Right cardiac atrium (tissue), 5 donors: ENCODE results near the gene OR1A2. TPM values are rescaled to one million over a fixed set of nuclear protein-coding genes. Genes with fewer than 3 reads are reported as not detected.
"Not testable (repeated sequence)": the region's sequence is repeated elsewhere in the genome, so short reads cannot be mapped to it uniquely, and the experiment has no call there.

ENCODE experiments used
- ATAC-seq, 2 donors: fragments of 200-7000 bp; cut with Tn5 transposase; one replicate each; pipeline versions ENCODE4 v1.8.0 to v1.9.1; 2020; ENCODE audit warnings: moderate library complexity in 2 of 2, mild to moderate bottlenecking in 1 of 2
- DNase-seq, 3 donors: peaks; one replicate each; pipeline ENCODE4 v3.0.0-alpha.2; 2020
- H3K27ac ChIP-seq: one replicate; pipeline ENCODE4 v1.5.1; 2013; ENCODE audit warnings: mild to moderate bottlenecking, low read length, control low read depth, moderate library complexity
- H3K27me3 ChIP-seq: one replicate; pipeline ENCODE4 v1.6.1; 2013; ENCODE audit not compliant: control insufficient read depth, insufficient read depth
- H3K4me1 ChIP-seq: one replicate; pipeline ENCODE4 v1.6.1; 2013; ENCODE audit warnings: low read length; ENCODE audit not compliant: control insufficient read depth, insufficient read depth
- H3K4me3 ChIP-seq: one replicate; pipeline ENCODE4 v1.5.1; 2013; ENCODE audit warnings: low read length, control low read depth
- H3K9me3 ChIP-seq: one replicate; pipeline ENCODE4 v1.6.1; 2013; ENCODE audit warnings: low read length; ENCODE audit not compliant: control insufficient read depth
- WGBS: extraction: QIAGEN DNeasy Blood & Tissue Kit; methylation state at CpG from one replicate; pipeline ENCODE4 v1.1.7; 2013; 5-methylcytosine and 5-hydroxymethylcytosine counted together
- intact Hi-C, 4 donors: fragments of 100-400 bp; cut with DNase I; formaldehyde crosslinking; loops; one replicate each; pipeline versions ENCODE4 v1.11.0 to v1.14.0; 2022 to 2023
- polyA plus RNA-seq: library from polyadenylated mRNA; stranded (reverse); fragments of 200-250 nt; gene quantifications from one replicate; pipeline ENCODE4 v1.2.3, GENCODE V29; 2013
- total RNA-seq, 4 donors: library from RNA; stranded (reverse); fragmentation: NEBNext Ultra II Directional; extraction: Animal tissue kit (Norgen Biotek cat#: 25700); gene quantifications; one replicate each; pipeline ENCODE4 v1.2.1, GENCODE V29; 2021
- donor health status: healthy with polysubstance abuse.
- donor health status: DM: no; HTN: yes; CAD: no.
- donor health status: DM: no; HTN: no; CAD: no.
- donor health status: DM: no; HTN: yes; CAD: no; lungs with severe emphysema.
- donor health status: DM: yes; HTN: yes; CAD: no.

Gene OR1A2
- total and polyA plus RNA-seq, 5 donors, result not detected

DNA sequence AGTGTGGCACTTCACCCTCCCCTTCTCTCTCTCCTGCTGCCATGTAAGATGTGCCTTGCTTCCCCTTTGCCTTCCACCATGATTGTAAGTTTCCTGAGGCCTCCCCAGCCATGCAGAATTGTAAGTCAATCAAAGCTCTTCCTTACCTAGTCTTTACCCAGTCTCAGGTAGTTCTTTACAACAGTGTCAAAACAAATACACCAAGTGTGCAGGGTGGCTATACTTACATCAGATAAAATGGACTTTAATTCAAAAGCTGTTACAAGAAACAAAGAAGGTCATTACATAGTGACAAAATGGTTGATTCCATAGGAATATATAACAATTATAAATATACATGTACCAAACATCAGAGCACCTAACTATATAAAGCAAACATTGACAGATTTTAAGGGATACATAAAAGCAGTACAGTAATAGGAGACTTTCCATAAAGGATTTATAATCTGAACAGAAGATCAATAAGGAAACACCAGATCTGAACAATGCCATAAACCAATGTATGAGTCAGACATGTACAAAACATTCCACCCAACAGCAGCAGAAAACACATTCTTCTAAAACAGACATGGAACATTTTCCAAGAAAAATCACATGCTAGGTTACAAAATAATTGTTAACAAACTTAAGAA, 27.5 kb downstream of the OR1A2 start:
- H3K4me1 ChIP-seq, DNase-seq, ATAC-seq, H3K4me3 ChIP-seq, H3K27me3 ChIP-seq, H3K27ac ChIP-seq, intact Hi-C loops, H3K9me3 ChIP-seq: not testable (repeated sequence)

DNA sequence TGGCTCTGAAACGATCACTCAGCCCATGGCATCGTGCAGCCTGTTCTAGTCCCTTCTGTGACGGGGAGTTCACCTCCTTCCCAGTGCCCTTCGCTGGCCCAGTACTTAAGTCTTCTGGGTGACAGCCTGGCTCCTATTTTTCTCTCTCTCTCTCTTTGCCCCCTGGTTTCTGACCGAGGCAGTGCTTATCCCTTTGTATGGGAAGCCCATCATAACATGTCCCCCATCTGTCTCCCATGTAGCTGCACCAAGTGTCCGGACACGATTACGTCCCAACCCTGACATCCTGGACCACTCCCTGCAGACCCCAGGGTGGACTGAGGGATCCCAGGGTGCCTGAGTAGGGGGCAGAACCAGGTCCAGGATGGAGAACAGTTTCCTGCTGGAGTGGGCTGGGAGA, 35.0 kb downstream of the OR1A2 start:
- H3K27me3 ChIP-seq, H3K4me3 ChIP-seq, H3K27ac ChIP-seq, H3K4me1 ChIP-seq, H3K9me3 ChIP-seq, ATAC-seq, intact Hi-C loops, DNase-seq: not testable (repeated sequence)
- 88% methylated on average over 8 of the region's 8 CpGs for WGBS

DNA sequence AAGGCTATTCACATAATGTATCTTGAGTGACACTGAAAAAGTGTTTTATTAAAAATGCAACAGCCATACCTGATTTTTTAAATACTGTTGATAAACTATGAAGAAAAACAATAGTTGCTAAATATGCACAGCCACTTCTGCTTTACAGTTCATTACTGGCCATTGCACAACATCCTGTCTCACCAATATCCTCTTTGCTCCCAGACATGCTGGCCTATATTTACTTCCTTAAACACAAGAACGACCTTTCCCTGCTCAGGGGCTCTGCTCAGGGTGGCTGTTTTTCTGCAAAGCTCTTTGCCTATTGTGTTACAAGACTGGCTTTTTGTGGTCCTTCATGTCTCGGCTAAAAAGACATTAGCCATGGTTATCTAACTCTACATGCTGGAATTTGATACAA, 41.4 kb downstream of the OR1A2 start:
- peak; percentile 44 to 66 for ATAC-seq

DNA sequence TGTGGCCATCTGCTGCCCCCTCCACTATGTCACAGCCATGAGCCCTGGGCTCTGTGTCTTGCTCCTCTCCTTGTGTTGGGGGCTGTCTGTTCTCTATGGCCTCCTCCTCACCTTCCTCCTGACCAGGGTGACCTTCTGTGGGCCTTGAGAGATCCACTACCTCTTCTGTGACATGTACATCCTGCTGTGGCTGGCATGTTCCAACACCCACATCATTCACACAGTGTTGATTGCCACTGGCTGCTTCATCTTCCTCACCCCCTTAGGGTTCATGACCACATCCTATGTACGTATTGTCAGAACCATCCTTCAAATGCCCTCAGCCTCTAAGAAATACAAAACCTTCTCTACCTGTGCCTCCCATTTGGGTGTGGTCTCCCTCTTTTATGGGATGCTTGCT, 43.7 kb downstream of the OR1A2 start:
- ATAC-seq, H3K27me3 ChIP-seq, intact Hi-C loops, DNase-seq, H3K27ac ChIP-seq, H3K9me3 ChIP-seq, H3K4me1 ChIP-seq, H3K4me3 ChIP-seq: not testable (repeated sequence)
- WGBS, result 86% methylated on average over 1 of the region's 1 CpG

More for the DNA sequence above, 41.4 kb downstream of the OR1A2 start:
- H3K4me1 ChIP-seq, H3K9me3 ChIP-seq, H3K27me3 ChIP-seq, H3K4me3 ChIP-seq, DNase-seq, H3K27ac ChIP-seq, intact Hi-C loops: not testable (repeated sequence)
- WGBS, result 31% methylated on average over 1 of the region's 2 CpGs

DNA sequence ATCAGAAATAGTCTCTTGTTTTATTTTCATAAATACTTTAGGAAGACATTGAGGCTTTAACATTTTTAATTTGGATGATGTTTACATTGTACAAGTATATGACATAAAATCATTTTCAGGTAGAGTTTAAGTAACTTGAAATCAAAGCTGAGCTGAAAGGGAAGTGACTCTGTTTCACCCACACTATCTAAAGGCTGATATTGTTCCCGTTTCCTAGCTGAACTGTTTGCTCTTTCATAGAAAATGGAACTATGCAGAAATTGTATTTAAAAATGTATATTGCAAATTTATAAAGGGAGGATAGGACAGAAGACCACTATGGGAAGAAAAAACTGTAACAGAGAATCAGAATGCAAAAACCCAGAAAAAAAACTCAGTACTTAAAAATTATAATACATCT, 47.5 kb downstream of the OR1A2 start:
- H3K4me1 ChIP-seq, intact Hi-C loops, H3K9me3 ChIP-seq, ATAC-seq, H3K27ac ChIP-seq, H3K27me3 ChIP-seq, H3K4me3 ChIP-seq, DNase-seq: not testable (repeated sequence)
- WGBS, result 26% methylated on average over 1 of the region's 1 CpG

Other genes starting within 250 kb of the OR1A2 start
- gene OR1D5, start 133.9 kb upstream of the OR1A2 start, total RNA-seq, result not detected
- not detected for gene OR1D5, start 133.9 kb upstream of the OR1A2 start, polyA plus RNA-seq
- not detected for gene OR1D2, start 93.1 kb upstream of the OR1A2 start, total RNA-seq
- not detected for gene OR1D2, start 93.1 kb upstream of the OR1A2 start, polyA plus RNA-seq
- gene OR1G1, start 70.0 kb upstream of the OR1A2 start, total RNA-seq, result not detected
- gene OR1G1, start 70.0 kb upstream of the OR1A2 start, polyA plus RNA-seq, result not detected
- not detected for gene OR1A1, start 10.1 kb downstream of the OR1A2 start, total RNA-seq
- not detected for gene OR1A1, start 10.1 kb downstream of the OR1A2 start, polyA plus RNA-seq
- not detected for gene OR3A1, start 100.8 kb downstream of the OR1A2 start, total RNA-seq
- not detected for gene OR3A1, start 100.8 kb downstream of the OR1A2 start, polyA plus RNA-seq
- gene OR3A2, start 188.8 kb downstream of the OR1A2 start, total RNA-seq, result under 1 TPM in 3 of 4 donors, not detected in 1; 0.56 to 0.83 (median 0.76) TPM
- gene OR3A2, start 188.8 kb downstream of the OR1A2 start, polyA plus RNA-seq, result 0.05 TPM
- gene OR1E1, start 200.9 kb downstream of the OR1A2 start, total RNA-seq, result not detected
- not detected for gene OR1E1, start 200.9 kb downstream of the OR1A2 start, polyA plus RNA-seq
- not detected for gene OR3A3, start 213.9 kb downstream of the OR1A2 start, total RNA-seq
- not detected for gene OR3A3, start 213.9 kb downstream of the OR1A2 start, polyA plus RNA-seq
- not detected for gene OR1E2, start 236.3 kb downstream of the OR1A2 start, total RNA-seq
- not detected for gene OR1E2, start 236.3 kb downstream of the OR1A2 start, polyA plus RNA-seq